HG02981 (cell line): ENCODE data around the gene AIP.
A peak's percentile ranks its signal among the peaks of the same experiment; 100 is the strongest.
"Not testable (repeated sequence)": the region's sequence is repeated elsewhere in the genome, so short reads cannot be mapped to it uniquely, and the experiment has no call there.

ENCODE experiments used
- ATAC-seq: cut with Tn5 transposase; IDR thresholded peaks from one replicate; pipeline ENCODE4 v1.9.1; 2021; ENCODE audit warnings: mild to moderate bottlenecking, moderate library complexity; ENCODE audit not compliant: unreplicated experiment

Gene AIP

GRCh38 chr11:67468456-67468758 is 14.4 kb upstream of the AIP start:
- ATAC-seq = no peak

DNA sequence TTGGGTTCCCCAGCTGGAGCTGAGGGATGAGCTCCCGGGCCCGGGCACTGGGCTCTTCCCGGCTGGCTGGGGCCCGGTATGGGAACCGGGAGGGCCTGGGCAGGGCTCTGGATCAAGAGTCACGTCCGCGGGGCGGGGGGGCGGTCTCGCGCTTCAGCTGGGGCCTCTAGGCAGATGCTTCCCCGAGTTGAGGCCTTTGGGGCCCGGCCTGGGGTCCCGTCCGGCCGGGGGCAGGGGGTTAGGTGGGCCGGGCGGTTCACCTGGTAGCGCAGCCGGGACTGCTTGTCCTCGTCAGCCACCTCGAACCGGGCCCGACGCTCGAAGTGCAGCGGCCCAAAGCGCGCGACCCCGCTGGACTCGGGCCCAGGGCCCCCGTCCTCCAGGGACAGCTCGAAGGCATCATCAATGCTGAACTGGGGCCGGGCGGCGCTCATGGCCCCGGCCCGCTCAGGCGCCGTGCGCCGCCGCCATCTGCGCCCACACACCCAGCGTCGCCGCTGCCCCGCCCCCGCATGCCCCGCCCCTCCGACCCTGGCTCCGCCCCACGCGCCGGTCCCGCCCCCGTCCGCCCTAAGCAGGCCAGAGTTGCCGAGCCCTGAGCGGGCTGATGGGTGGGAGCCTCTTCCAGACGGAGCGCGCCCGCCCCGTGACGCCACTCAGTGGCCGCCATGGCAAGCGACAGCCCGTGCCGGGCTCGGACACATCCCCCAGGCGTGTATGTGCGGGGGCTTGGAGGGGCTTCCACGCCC is 13.9 kb upstream of the AIP start, which contains the start of gene TMEM134:
Gene TMEM134, minus strand, starts transcription at position 493 of the 749 bp plus-strand sequence. Its CDS starts 59 bp downstream, at position 434.
- ATAC-seq = peak; percentile 80

GRCh38 chr11:67469508-67469811 is 13.4 kb upstream of the AIP start:
- ATAC-seq = no peak

DNA sequence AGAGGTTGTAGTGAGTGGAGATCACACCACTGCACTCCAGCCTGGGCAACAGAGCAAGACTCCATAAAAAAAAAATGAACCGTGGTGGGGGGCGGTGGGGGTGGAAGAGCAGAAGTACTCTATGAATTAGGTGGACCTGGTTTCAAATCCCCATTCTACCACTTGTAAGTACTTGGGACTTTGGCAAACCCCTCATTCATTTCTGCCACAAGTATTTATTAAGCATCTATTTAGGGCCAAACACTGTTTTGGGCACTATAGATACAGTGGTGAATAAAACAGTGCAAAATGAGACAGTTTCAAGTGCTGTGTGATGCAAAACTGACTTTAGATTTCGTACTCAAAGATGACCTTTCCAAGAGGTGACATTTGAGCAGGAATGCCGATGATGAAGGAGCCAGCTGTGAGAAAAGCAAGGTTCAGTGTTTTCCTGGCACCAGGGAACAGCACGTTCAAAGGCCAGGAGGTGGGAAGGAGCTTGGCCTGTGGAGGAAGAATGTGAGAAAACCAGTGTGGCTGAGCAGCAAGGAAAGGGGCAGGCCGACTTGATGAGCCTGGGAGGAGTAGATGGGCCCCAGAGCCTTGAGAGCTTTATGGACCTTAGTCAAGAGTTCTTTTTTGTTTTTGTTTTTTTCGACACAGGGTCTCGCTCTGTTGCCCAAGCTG is 12.4 kb upstream of the AIP start:
- no peak for ATAC-seq

- ATAC-seq = no peak
These were observed 9.9 kb upstream of the AIP start for GRCh38 chr11:67472882-67473281.

DNA sequence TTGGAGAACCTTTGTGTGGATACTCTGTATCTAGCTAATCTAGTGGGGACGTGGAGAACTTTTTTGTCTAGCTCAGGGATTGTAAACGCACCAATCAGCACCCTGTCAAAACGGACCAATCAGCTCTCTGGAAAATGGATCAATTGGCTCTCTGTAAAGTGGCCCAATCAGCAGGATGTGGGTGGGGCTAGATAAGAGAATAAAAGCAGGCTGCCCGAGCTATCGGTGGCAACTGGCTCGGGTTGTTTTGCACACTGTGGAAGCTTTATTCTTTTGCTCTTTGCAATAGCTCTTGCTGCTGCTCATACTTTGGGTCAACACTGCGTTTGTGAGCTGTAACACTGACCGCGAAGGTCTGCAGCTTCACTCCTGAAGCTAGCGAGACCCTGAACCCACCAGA is 6.1 kb upstream of the AIP start:
- ATAC-seq = not testable (repeated sequence)

DNA sequence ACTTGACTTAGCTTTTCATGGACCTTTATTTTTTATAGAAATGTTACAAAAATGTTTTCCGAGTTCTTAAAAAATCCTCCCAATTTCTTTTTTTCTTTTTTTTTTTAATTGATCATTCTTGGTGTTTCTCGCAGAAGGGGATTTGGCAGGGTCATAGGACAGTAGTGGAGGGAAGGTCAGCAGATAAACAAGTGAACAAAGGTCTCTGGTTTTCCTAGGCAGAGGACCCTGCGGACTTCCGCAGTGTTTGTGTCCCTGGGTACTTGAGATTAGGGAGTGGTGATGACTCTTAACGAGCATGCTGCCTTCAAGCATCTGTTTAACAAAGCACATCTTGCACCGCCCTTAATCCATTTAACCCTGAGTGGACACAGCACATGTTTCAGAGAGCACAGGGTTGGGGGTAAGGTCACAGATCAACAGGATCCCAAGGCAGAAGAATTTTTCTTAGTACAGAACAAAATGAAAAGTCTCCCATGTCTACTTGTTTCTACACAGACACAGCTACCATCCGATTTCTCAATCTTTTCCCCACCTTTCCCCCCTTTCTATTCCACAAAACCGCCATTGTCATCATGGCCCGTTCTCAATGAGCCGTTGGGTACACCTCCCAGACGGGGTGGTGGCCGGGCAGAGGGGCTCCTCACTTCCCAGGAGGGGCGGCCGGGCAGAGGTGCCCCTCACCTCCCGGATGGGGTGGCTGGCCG is 5.3 kb upstream of the AIP start:
- ATAC-seq = not testable (repeated sequence)

DNA sequence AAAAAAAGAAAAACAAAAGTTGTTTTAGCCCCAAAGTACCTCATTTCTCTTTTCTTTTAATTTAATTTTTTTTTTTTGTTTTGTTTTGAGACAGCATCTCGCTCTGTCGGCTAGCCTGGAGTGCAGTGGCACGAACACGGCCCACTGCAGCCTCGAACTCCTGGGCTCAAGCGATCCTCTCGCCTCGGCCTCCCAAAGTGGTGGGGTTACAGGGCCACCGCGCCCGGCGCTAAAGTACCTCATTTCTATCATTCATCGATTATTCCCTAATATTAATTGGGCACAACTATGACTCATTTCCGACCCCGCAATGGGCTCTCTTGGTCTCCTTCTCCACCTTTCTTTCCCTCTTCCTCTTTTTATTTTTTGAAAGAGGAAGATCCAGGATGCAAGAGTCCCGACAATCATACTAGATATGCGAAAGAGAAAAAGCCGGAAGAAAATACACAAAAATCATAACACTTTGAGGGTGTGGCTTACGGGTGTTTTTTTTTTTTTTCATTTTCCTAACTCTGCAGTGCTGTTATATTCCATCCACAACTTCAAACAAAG is 475 bp upstream of the AIP start:
- ATAC-seq = no peak

DNA sequence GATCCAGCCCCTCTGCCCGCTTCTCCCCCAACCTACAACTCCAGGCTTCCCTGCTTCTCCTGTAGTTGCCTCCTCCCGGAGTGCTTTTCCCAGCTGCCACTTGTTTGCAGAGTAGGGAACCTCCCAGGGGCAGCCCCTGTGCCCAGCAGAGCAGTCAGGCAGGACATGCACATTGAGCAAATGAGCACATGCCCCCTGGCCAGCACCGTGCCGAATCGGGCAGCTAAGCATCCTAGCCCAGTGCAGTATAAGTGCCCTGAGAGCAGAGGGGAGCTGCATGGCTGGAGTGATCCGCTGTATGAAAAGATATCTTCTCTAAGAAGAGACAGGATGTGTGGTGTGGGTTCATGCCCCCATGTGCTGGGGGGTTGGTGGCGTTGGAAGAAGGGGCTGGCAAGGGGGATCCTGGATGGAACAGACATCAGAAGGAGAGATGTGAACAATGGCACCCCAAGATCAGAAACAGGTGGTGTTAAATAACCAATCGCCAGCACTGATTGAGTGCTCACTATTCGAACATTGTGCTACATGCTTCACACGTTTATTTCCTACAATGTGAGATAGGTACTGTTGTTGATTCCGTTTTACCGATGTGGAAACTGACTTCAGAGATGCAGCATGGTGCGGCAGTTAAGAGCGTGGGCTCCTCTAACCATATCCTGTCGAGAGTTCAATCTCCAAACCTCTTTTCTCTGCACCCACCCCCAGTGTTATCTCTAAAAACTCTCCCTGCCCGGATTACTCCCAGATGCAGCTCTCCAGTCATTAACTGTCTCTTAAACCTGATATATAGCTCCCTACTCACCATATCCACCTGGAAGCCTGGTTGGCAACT is 1.2 kb downstream of the AIP start:
- no peak for ATAC-seq

- no peak for ATAC-seq
These were observed 2.1 kb downstream of the AIP start for GRCh38 chr11:67484847-67485311.

GRCh38 chr11:67485873-67486361 is 3.1 kb downstream of the AIP start:
- not testable (repeated sequence) for ATAC-seq

GRCh38 chr11:67486481-67487195 is 3.8 kb downstream of the AIP start:
- no peak for ATAC-seq

DNA sequence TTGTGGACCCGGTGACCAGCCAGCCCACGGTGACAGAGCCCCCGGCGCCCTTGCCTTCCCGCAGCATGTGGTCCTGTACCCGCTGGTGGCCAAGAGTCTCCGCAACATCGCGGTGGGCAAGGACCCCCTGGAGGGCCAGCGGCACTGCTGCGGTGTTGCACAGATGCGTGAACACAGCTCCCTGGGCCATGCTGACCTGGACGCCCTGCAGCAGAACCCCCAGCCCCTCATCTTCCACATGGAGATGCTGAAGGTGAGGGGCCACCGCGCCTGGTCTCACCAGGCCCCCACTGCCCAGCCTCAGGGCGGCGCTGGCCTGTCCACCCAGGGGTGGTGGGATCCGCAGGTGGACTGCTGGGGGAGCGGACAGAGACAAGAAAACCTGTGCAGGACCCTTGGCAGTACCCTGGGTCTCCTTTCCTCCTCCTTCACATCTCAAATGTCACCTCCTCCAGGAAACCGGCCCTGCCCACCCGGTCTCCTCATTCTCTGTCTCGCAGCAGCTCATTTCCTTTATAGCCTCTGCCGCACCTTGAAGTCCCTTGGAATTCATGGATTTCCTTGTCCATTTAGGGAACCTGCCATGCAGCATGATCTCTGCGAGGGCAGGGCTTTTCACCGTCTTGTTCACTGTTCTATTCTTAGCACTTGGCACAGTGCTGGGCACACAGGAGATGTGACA is 6.5 kb downstream of the AIP start:
- ATAC-seq = no peak

DNA sequence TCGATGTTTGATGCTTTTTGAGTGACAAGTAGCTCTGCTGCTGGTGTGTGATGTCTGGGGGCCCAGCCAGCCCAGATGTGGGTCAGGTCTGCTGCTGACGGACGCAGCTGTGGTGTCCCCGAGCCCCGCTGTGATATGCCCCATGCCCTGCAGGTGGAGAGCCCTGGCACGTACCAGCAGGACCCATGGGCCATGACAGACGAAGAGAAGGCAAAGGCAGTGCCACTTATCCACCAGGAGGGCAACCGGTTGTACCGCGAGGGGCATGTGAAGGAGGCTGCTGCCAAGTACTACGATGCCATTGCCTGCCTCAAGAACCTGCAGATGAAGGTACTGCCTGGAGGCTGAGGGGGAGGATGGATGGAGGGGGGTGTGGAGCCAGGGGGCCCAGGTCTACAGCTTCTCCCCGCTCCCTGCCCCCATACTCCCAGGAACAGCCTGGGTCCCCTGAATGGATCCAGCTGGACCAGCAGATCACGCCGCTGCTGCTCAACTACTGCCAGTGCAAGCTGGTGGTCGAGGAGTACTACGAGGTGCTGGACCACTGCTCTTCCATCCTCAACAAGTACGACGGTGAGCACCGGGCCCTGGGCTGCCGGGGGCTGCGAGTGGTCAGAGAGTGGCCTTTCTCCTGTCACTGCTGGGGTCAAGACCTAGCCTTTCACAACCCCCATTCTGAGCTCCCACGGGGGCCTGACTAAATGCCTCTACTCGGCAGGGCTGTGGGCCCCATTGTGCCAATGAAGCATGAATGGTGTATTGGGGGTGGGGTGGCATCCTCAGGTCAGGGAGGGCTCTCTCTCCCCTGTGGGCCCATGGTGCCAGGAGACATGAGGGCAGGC is 7.3 kb downstream of the AIP start:
- no peak for ATAC-seq

GRCh38 chr11:67490727-67491065 is 7.9 kb downstream of the AIP start:
- no peak for ATAC-seq

- no peak for ATAC-seq
These were observed 8.6 kb downstream of the AIP start for GRCh38 chr11:67491276-67492068.

GRCh38 chr11:67492069-67492727 is 9.4 kb downstream of the AIP start:
- ATAC-seq = no peak
